ENCODE results near the gene MORN4. TPM values are rescaled to one million over a fixed set of nuclear protein-coding genes. Genes with fewer than 3 reads are reported as not detected.

The MORN4 gene
- total RNA-seq, 2 donors from 2014 or later, result 1.8 to 2.3 TPM

- Histone ChIP-seq H3K4me1 (no peaks in the 10 kb centered on the region), H3K9ac (ENCODE audit: low read depth in 2 of 2, low read length in 2 of 2) (no peak overlapping the region), H3K4me3 (no peak overlapping the region), H3K36me3 (no peaks in the 10 kb centered on the region), H3K27ac (no peak overlapping the region), H3K27me3 (no peaks in the 10 kb centered on the region), H3K9me3 (no peaks in the 10 kb centered on the region)
- intact Hi-C loops (cut with DNase I), result no loop called here
- TF ChIP-seq CTCF (IDR thresholded peaks at IDR 0.05), result no peak
- DNase-seq, result no peak
Observed at GRCh38 chr10:97590748-97591495, 42.4 kb downstream of the MORN4 start.

- Histone ChIP-seq H3K4me1 (no peaks in the 10 kb centered on the region), H3K27me3 (no peaks in the 10 kb centered on the region), H3K9me3 (no peaks in the 10 kb centered on the region), H3K9ac (ENCODE audit: low read depth in 2 of 2, low read length in 2 of 2) (no peak overlapping the region), H3K4me3 (no peak overlapping the region), H3K36me3 (no peaks in the 10 kb centered on the region), H3K27ac (no peak overlapping the region)
- no peak for DNase-seq
- intact Hi-C loops (cut with DNase I), result no loop called here
- no peak for TF ChIP-seq CTCF (IDR thresholded peaks at IDR 0.05)
Observed at GRCh38 chr10:97590082-97590747, 43.1 kb downstream of the MORN4 start.

GRCh38 chr10:97589479-97589878 lies 43.8 kb downstream of the MORN4 start, which contains the start of gene C10orf62:
TSS of gene C10orf62 (plus strand) at chr10:97589721. CDS start at chr10:97589898, 177 bp downstream.
- Histone ChIP-seq H3K9ac (ENCODE audit: low read depth in 2 of 2, low read length in 2 of 2) (no peak within 1 kb of the TSS), H3K4me1 (no peaks in the 10 kb centered on the region), H3K27me3 (no peaks in the 10 kb centered on the region), H3K36me3 (no peaks in the 10 kb centered on the region), H3K4me3 (no peak within 1 kb of the TSS), H3K27ac (no peak within 1 kb of the TSS), H3K9me3 (no peaks in the 10 kb centered on the region)
- TF ChIP-seq CTCF (IDR thresholded peaks at IDR 0.05), result no peak
- no peak for DNase-seq
- intact Hi-C loops (cut with DNase I), result no loop called here

- intact Hi-C loops (cut with DNase I), result no loop called here
- no peaks in the 10 kb centered on the region for H3K27me3 ChIP-seq
- H3K9me3 ChIP-seq, result no peaks in the 10 kb centered on the region
- H3K9ac ChIP-seq (ENCODE audit: low read depth in 2 of 2, low read length in 2 of 2), result no peak overlapping the region
- DNase-seq, result no peak
- H3K36me3 ChIP-seq, result no peaks in the 10 kb centered on the region
- H3K4me3 ChIP-seq, result no peak overlapping the region
- no peaks in the 10 kb centered on the region for H3K4me1 ChIP-seq
- no peak overlapping the region for H3K27ac ChIP-seq
- no peak for TF ChIP-seq CTCF (IDR thresholded peaks at IDR 0.05)
Observed at GRCh38 chr10:97587183-97587582, 46.1 kb downstream of the MORN4 start.

GRCh38 chr10:97585439-97585811 lies 47.9 kb downstream of the MORN4 start:
- Histone ChIP-seq H3K9ac (ENCODE audit: low read depth in 2 of 2, low read length in 2 of 2) (no peak overlapping the region), H3K9me3 (no peaks in the 10 kb centered on the region), H3K4me3 (no peak overlapping the region), H3K27me3 (no peaks in the 10 kb centered on the region), H3K27ac (no peak overlapping the region), H3K4me1 (no peaks in the 10 kb centered on the region), H3K36me3 (no peaks in the 10 kb centered on the region)
- TF ChIP-seq CTCF (IDR thresholded peaks at IDR 0.05), result no peak
- no peak for DNase-seq
- intact Hi-C loops (cut with DNase I), result no loop called here

Measured in colonic mucosa (tissue), 4 donors.